ENCODE results near the gene ZNF396.

Gene ZNF396

DNA sequence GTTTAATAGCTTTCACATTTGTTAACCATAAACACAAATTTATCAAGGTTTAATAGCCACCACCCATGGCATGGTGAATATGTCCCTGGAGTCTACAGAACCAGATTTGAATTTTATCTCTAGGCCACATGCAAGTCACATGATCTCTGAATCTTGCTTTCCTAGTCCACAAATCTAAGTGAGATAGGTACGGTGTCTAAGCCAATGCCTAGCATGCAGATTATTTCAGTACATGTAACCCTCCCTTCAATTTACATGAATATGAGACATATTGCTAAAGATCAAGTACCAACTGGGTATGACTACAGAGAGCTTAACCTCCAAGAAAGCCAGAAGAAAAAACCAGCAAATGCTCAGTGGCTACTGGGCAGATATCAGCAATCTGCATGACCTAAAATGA lies 42.9 kb downstream of the ZNF396 start:
- DNase-seq = no peak

- no peak for DNase-seq
Measured at GRCh38 chr18:35331367-35332087, 45.6 kb downstream of the ZNF396 start.

DNA sequence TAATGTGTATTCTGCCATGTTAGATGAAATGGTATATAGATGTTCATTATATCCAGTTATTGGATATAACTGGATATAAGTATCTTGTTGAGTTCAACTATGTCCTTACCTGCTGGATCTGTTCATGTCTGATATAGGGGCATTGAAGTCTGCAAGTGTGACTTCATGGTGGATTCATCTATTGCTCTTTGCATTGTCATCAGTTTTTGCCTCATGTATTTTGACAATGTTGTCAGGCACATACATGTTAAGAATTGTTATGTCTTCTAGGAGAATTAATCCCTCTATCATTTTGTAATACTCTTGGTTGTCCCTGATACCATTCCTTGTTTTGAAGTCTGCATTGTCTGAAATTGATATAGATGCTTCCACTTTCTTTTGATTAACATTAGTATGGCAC lies 48.3 kb downstream of the ZNF396 start:
- no peak for DNase-seq

DNA sequence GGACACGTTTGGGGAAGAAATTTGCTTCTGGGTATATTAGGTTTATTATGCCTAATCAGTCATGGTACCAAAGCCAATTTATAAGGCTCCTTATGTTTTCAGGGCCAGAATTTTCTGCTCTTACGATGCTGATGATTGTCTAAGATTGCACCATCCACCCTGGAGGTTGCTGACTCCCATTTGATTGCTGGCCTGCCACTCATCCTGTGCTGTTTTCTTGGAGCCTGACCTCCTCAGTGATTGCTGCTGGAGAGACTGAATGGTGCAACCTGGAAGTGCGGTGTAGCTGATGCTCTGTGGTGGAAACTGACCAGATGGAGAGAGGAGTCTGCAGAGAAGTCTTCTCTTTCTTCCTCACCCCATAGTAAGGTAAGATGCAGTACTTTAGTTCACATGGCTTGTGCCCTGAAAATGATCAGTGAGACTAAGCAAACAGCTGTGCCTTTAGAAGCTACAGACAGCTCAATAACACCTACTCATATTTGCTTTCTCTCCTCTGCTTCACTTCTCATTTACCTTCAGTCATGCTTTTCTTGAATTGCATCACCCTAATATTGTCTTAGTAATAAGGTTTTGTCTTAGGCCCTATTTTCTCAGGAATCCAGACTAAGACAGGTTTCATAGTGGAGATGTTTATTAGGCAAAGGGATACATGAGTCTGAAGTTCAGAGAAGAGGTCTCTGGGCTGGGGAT lies 50.3 kb downstream of the ZNF396 start:
- DNase-seq = no peak

DNA sequence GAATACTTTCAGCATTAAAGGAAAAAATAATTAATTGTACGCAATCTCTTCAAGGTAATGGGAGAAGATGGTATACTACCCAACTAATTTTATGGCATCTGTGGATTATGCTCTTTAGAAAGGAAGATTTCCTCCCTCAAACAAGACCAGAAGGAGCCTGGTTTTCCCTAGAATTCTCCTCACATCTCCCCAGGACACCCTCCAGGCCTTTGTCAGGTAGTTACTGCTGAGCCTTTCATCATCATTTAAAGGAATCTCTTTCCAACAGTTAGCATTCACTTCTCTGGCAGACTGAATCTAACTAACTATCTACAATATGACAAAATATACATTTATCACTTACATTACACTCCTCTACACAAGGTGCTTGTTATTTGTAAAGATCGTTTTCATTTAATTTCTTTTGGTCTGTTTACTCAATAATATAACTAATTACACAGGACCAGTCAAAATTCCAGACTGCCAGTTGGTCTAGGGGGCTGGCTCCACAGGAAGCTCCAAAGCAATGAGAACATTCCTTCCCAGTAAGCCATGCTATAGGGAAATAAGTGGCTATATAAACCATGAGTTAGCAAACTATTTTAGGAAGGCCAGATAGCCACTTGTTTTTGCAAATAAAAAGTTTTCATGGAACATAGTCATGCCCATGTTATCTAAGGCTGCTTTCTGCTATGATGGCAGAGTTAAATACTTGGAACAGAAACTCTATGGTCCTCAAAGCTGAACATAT lies 52.0 kb downstream of the ZNF396 start:
- no peak for DNase-seq

- DNase-seq = no peak
Measured at GRCh38 chr18:35322486-35323458, 54.4 kb downstream of the ZNF396 start.
